GM18502 (cell line): Measurements from ENCODE around the gene REEP3.
A peak's percentile ranks its signal among the peaks of the same experiment; 100 is the strongest.

ENCODE experiments used
- ATAC-seq: cut with Tn5 transposase; IDR thresholded peaks from one replicate; pipeline ENCODE4 v1.9.1; 2021; ENCODE audit warnings: mild to moderate bottlenecking; ENCODE audit not compliant: unreplicated experiment, poor library complexity

REEP3 gene

DNA sequence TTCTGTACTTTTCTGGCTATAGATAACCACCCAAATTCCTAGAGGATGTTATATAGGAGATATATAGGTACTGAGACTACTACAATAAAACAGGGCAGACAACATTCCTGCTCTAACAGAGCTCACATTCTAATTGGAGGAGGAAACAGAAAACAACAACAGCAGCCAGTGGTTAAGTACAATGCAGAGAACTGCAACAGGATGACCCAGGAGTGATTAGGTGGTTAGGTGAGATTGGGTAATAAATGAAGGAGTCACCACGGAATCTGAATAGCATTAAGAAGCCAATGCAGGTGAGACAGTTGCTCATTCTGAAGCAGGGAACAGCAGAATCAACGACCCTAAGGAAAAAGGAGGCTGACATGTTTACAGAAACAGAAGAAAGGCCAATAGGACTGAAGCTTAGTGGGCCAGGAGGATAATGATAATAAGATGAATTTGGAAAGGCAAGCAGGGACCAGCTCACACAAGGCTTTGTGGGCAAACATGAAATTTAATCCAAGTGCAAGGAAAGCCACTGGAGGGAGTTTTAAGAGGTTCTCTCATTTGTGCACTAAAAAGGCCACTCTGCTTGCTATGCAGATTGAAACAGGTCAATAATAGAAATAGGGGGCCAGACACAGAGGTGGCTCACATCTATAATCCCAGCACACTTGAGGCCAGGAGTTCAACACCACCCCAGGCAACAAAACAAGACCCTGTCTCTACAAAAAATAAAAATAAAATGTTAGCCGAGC, 16.9 kb upstream of the REEP3 start:
- no peak for ATAC-seq

DNA sequence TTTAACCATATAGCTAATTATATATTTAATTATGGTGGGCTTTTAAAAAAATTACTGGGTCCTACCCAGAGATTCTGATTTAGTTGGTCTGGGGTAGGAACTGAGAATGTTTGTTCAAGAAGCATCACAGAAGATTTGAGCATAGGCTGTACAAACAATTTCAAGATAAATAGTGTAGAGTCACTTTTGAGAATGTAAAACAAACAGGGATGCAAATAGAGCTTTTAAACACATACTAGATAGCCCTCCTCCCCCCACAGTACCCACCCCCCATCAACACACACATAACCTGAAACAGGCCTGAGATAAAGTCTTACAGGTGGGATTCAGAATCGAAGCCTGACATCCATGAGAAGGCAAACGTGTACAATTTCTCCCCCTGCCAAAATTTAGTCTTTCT, 15.6 kb upstream of the REEP3 start:
- ATAC-seq, result no peak

DNA sequence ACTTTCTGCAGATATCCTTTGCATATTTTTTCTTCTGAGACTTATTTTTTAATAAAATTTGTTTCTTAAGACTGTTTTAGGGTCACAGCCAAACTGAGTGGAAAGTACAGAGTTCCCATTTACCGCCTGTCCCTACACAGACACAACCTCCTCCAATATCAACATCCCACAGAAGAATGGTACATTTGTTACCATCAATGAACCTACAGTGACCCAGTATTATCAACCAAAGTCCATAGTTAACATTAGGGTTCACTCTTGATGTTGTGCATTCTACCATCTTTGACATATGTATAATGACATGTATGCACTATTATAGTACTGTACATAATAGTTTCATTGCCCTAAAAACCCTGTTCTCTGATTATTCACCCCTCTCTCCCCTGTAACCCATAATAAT, 14.6 kb upstream of the REEP3 start:
- ATAC-seq, result no peak

DNA sequence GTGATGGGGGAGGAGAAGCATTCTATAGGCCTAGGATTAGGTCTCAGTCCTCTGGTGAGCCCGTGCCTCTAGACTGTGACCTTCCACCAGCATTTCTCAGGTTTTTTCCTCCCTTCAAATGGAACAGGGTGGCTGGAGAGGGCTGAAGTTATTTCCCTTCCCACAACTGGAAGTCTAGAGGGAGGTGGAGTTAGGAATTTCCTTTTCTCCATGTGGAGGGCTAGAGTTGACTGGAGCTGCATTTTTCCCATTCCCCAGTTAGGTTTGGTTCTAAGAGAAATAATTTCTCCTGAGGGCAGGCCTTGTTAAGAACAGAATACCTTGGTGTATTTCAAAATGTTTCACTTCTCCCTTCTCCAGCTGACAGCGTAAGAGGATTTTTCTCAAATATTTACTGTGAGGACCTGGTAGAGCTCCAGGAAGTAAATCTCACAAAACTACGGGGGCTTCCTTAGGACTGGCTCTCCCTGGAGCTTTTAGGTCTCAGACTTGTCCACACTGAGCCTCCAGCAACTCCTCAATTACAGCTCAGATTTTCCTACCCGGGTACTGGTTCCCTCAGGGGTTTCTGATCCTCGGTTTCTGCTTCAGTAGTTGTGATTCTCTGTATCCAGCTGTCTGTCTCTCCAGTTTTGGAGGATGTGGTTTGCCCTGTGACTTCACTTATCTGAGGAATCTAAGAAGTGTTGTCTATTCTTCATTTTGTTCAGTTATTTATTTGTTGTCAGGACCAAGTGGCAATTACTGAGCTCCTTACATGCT, 6.0 kb upstream of the REEP3 start:
- ATAC-seq, result peak; percentile 75

DNA sequence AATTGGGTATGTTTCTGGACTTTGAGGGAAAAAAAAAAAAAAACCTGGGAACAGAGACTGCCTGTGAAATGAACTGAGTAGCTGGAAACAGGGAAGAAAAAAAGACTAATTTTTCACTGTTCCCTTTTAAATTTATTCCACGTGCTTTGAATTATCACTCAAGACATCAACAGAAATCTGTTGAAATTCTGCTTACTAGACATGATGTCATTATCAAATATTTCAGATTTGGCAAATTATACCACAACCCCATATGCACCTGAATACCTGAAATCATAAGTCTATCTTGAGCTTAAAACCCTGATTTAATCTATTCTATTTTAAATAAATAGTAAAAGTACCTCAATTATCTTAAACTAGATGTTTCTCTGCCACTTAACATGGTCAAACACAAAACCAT, 5.0 kb upstream of the REEP3 start:
- ATAC-seq, result no peak

DNA sequence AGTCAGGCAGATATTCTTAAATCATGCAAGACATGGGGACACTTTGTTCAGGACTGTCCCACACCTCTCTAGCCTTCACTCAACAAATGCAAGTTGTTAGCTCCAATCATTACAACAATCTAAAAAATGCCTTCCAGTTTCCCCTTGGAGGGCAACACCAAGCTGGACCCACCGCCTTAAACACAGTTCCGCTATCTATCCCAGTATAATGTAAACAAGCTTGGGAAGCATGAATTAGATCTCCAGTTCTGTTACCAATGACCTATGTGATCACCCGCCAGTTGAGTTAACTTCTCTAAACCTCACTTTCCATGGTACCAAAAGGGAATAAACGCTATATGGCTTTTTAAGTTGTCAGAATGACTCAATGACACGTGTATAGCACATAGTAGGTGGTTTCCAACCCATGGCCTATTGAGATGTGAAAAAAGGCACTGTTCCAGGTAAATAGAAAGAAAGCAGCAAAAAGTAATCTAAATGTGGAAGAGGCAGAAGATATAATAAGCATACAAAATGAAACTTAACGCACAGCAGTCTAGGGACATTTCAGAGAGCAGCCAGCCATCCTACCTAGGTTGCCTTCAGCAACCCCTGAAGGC, 2.4 kb upstream of the REEP3 start:
- ATAC-seq, result no peak

DNA sequence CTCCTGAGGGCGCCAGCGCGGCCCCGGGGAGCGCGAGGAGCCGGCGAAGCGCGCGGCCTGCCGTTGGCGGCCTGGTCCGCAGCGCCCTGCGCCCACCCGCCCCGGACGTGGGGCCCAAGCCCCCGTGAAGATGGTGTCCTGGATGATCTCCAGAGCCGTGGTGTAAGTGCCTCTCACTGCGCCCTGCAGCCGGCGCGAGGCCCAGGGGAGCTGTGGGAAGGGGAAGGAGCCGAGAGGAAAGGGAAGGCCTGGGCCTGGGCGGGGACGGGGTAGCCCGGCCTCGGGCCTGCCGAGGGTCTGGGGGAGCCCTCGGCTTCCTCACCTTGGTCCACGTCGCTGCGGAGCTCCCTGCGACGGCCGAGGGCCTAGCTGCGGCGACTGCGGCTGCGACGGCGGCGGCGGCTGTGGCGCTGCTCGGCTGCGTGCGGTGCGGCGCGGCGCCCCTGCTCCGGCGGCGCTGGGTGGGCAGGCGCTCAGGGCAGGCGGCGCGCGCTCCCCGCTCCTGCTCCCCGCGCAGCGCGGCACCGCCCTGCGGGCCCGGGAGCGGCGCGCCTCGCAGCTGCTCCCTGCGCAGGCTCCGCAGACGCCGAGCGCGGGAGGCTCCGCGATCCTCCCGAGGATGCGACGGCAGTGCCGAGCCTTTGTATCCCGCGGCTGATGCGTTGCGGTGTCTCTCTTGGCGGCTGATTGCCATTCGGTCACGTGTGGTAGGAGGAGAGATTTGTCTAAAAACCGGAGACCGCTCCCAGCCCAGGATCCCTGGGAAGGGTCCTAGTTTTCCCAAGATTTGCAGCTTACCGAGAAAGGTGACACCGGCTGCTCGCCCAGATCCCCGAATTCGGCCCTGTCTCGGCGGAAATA, 445 bp downstream of the REEP3 start:
- ATAC-seq, result peak; percentile 67

DNA sequence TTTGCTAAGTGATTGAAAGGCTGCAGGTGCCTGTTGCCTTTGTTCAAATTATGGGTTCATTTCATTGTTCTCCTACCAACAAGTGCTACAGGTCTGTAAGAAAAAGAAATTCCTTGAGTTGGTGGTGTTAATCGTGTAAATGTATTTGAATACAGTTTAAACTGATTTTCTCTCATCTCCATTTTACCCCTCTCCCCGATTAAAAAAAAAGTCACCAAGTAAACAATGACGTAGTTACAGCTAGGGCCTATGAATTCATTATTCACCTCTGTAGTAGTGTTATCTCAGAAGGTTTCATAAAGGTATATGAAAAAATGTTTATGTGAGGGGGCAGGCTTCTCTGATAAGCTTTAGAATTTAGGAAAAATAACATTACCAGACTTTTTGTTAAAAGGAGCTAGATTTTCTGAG, 1.1 kb downstream of the REEP3 start:
- ATAC-seq, result no peak

DNA sequence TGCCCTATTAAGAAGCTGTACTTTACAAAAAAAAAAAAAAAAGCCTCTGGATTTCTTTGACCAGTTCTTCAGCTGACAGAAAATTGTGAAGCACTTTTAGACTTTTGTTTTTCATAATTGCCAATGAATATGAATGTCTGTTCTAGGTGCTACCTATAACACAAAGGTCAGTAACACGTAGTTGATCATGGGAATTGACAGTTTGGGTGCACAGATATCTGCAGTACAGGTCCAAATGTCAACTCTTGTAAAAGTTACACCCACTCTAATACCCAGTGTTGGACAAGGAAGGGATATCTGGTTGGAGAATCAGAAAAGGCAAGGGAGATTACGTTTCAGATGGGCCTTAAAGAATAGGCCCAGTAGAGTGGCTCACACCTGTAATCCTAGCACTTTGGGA, 1.8 kb downstream of the REEP3 start:
- ATAC-seq, result no peak

DNA sequence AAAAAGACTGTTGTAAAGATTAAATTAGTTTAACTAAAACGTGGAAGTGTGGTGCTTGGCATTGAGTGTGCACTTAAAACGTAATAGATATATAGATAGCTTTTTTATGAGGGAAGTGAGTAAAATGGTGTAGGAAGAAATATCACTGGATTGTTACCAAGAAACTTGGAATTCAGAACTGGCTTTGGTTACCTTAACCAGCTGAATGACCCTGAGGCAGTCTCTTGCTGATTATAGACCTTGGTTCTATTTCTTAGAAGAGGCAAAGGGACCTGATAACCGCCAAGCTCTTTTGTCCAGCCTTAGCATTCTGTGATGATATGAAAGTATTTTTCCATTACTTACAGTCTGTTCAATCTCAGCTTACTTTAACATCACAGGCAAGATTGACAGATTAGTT, 3.8 kb downstream of the REEP3 start:
- no peak for ATAC-seq

DNA sequence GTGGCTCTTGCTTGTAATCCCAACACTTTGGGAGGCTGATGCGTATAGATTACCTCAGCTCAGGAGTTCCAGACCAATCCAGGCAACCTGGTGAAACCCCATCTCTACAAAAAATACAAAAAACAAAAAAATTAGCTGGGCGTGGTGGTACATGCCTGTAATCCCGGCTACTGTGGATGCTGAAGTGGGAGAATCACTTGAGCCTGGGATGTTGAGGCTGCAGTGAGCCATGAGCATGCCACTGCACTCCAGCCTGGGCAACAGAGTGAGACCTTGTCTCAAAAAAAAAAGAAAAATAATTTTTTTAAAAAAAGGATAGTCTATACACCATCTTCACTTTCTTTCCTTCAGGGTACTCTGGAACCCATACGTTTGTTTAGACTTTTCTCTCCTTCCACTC, 6.2 kb downstream of the REEP3 start:
- no peak for ATAC-seq

DNA sequence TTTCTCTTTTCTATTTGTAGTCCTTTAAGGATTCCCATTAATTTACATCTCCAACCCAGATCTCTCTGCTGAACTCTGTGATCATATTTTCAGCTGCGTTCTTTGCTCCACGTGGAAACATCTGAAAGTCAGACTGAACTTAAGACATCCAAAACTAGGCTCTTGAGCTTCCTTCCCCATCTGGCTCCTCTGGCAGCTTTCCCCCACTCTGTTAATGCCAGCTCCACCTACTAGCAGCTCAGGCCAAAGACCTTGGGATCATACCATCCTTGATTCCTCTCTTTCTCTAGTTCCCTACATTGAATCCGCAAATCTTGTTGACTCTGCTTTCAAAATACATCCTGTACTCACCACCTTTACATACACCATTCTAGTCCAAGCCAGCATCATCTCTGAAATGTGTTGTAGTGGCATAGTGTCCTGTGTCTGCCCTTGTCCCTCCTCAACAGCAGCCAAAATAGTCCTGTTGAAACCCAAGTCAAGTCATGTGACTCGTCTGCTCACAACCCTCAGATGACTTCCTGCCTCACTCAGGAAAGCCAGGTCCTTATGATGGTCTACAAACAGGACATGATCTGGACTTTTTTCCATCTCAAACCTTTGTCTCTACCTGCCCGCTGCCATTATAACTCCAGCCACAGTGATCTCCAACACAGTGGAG, 7.0 kb downstream of the REEP3 start:
- ATAC-seq, result no peak

DNA sequence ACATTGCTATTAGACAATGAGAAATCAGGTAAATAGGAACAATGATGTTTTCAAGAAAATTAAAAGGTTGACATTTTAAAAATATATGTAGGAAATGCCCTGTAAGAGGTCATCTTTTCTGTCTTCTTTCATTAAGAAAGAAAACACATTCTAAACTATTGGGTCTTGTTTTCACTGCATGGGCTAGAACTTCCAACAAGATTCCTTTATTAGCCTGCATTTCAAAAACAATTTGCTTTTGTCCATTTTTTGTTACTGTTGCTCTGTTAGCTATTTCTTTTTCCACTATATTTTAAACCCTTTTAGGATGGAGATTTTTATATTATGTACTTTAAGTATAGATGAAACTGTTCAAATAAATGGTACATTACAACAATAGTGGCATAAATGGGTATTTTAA, 9.2 kb downstream of the REEP3 start:
- ATAC-seq, result no peak

DNA sequence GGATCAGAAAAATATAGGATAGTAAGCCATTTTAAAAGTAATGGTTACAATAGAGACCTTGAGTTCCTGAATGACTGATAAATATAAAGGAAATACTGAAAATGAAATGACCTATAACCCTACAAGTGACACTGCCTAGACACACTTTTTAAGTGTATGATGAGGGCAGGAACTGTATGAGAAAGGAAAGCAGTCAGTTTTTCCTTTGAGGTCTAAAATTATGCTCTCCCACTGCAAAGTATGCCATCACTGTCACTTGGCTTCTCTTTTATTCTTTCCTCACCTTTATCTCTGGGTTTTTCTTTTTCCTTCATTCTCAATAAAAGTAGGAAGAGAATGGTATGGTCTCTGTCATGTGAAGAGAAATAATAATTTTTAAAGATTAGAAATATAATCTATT, 13.5 kb downstream of the REEP3 start:
- ATAC-seq, result no peak

DNA sequence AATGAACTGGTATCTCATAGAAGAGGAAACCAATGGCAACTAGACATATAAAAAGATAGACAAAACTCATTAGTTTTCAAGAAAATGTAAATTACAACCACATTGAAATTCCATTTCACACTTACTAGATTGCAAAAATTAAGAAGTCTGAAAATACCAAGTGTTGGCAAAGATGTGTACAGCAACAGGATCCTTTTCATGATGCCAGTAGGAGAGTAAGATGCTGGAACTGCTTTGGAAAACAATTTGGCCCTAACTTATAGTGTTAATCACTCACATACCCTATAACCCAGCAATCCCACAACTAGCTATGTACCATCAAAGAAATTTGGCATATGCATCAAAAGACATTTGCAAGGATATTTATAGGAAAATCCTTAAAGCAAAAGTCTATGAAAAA, 15.5 kb downstream of the REEP3 start:
- ATAC-seq, result no peak

DNA sequence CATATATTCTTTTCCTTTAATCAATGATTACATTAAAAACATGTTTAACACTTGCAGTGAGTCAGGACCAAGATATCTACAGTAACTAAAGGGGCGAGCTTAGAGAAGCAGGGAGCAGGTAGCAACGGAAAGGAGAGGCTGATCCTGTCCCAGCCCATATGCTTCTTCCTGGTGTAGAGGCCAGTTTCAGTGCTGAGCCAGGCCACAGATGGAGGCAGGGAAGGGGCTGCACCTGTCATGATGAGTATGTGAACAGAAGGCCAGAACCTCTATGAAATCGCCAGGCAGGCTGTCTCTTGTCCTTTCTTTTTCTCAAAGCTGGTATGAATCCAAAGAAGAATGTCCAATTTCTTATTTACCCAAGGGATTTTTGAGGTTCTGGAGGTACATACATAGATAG, 16.3 kb downstream of the REEP3 start:
- ATAC-seq, result no peak

DNA sequence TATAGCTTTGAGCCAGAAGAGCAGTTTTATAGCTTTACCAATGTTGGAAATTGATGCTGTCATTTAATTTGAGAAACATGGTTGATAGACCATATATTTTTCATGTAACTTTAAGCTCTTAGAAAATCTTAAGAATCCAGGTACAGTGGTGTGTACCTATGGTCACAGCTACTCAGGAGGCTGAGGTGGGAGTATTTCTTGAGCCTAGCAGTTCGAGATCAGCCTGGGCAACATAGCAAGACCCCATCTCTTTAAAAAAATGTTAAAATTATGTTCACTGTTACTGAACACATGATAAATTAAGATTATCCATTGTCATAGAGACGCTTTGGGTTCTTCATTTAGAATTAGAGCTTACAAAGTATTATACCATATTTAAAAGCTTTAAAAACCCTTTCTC, 18.2 kb downstream of the REEP3 start:
- ATAC-seq, result no peak

DNA sequence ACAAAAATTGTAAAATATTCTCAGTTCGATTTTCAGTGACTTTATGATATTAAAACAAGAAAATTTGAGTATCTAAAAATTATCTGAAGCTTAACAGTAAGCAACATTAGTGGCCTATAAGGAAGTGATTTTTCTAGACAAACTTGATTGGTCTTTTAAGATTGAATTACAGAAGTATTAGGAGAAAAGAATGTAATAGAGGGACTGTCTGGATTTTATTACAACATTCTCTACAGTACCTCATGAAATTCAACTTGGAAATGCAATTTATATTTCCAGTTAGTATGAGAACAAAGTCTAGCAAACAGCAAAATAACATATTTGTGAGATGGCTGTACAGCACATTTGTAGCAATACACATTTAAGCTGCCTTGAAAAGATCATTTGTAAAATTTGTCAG, 18.8 kb downstream of the REEP3 start:
- no peak for ATAC-seq

DNA sequence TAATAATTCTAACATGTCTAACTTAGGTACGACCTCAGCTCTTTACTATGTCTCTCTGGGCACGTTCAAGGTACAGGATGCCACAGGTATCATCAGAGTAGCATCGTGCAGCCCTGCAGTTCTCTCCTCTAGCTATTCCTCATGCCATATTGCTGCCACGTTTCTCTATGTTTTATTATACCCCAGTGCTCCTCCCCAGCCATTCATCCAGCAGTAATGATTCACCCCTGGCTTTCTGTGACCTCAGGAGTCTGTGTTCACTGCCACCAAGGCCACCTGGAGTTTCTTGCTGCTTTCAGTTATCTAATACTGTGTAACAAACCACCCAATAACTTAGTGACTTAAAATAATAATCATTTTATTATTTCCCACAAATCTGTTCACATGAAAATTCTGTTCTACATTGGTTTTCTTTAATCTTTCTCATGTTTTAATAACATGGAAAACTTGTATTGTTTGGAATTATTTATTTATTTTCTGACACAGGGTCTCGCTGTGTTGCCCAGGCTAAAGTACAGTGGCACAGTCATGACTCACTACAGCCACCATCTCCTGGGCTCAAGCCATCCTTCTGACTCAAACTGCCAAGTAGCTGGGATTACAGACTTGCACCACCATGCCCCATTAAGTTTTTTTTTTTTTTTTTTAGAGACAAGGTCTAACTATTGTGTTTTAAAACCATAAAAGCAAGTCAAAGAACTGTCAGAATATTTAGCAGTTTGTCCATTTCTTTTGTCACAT, 21.8 kb downstream of the REEP3 start:
- no peak for ATAC-seq

DNA sequence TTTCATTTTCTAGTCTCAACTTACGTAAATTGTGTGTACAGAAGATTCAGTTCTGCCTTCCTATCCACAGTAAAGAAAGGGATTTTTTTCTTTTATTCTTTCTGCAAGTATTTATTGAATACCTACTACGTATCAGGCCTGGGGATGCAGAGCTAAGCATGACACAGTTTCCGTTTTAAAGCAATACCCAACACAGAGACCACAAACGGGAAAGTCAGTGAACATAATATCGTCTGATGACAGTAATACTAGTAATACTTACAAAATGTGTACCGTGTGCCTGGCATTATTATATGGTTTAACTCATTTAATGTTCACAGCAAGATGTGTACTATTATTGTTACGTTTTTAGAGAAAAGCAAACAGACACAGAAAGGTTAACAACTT, 22.4 kb downstream of the REEP3 start:
- no peak for ATAC-seq
